Esophagus muscularis mucosa (tissue), 3 donors: ENCODE results near the gene DUSP6.

Experiments used
- CTCF ChIP-seq, 3 experiments: fragments of 200-600 bp in 2 of 3; fragments of 450-650 bp in 1 of 3; sonication (generic) in 2 of 3; IDR thresholded peaks; one replicate each; pipeline ENCODE4 v1.5.1; 2017 to 2019; ENCODE audit warnings: antibody characterized with exemption in 3 of 3, mild to moderate bottlenecking in 2 of 3, moderate library complexity in 1 of 3
- EP300 ChIP-seq: sonication (generic); formaldehyde crosslinking; IDR thresholded peaks from one replicate; pipeline ENCODE4 v1.6.1; 2017; ENCODE audit warnings: antibody characterized with exemption

DNA sequence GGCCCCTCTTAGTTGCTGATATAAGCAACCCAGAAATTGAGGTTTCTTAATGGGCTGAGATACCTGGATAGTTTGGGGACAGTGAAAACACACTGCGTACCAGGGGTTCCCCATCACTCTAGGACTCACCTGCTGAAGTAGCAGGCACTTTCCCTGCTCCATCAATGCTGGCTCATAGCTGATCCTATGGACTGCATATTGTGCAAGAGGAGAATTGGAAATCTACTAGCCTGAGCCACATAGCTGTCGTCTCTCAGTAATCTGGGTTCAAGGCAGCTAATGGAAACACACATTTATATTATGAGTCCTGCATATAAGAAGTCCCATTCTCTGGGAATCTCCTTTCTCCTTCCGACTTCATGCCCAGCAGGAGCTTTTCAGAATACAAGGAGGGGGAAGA, 7.3 kb upstream of the DUSP6 start:
- no peak for TF ChIP-seq CTCF (IDR thresholded peaks at IDR 0.05)
- no peak for TF ChIP-seq EP300
